Measurements from ENCODE around the gene AGMAT.

The AGMAT gene

DNA sequence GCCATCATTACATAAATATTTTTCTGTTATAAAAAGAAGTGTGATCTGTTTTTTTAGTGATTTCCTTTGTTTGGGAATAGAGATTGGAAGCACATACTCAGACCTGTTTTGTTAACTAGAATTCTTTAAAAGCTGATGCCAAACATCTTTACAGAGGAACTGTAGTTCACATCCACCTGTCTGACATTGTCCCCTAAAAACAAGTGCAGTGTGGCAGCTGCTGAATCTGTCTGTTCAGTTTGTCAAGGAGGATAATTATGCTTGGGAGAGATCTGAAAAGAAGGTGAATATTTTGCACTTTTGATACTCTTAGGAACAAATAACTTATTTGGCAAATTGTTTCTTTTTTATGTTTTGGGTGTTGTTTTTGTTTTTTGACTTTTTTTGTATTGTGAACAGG is 13.6 kb downstream of the AGMAT start:
- no peaks in the 10 kb centered on the region for H3K36me3 ChIP-seq
- no peak for DNase-seq
- no peaks in the 10 kb centered on the region for H3K9me3 ChIP-seq

DNA sequence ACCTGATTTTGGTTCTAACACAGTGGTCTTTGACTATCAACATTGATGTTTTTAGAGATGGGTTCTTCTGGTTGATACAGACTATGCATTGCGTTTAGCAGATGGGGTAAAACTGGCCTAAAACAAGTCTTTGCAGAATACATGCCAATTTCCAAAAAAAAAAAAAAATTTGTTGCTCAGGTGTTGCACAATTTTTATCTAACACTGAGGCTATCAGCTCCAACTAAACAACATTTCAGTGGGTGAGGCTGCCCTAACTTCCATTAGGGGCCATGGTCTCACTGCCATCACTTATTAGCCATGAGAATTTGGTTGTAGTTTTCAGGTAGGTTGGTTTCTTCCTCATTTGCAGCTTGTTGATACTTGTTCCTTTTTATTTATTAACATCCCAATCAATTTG is 14.0 kb downstream of the AGMAT start:
- no peaks in the 10 kb centered on the region for H3K9me3 ChIP-seq
- DNase-seq: no peak
- TF ChIP-seq CTCF (IDR thresholded peaks at IDR 0.05; ENCODE audit: low read depth, low read length): no peak
- no peaks in the 10 kb centered on the region for H3K4me1 ChIP-seq
- no peaks in the 10 kb centered on the region for H3K36me3 ChIP-seq
- H3K4me3 ChIP-seq (ENCODE audit: low read depth, low read length): no peak overlapping the region
- H3K27me3 ChIP-seq: no peaks in the 10 kb centered on the region

More for the DNA sequence above, 13.6 kb downstream of the AGMAT start:
- H3K27me3 ChIP-seq: no peaks in the 10 kb centered on the region
- no peak for TF ChIP-seq CTCF (IDR thresholded peaks at IDR 0.05; ENCODE audit: low read depth, low read length)
- H3K4me3 ChIP-seq (ENCODE audit: low read depth, low read length): no peak overlapping the region
- no peaks in the 10 kb centered on the region for H3K4me1 ChIP-seq

- no peaks in the 10 kb centered on the region for H3K4me1 ChIP-seq
Measured at GRCh38 chr1:15568387-15569073, 16.3 kb downstream of the AGMAT start.

GRCh38 chr1:15559189-15559810 is 25.6 kb downstream of the AGMAT start:
- Histone ChIP-seq H3K9me3 (no peaks in the 10 kb centered on the region), H3K27me3 (no peaks in the 10 kb centered on the region), H3K4me1 (no peaks in the 10 kb centered on the region), H3K36me3 (no peaks in the 10 kb centered on the region; the same call in 1 of the 2 replicates), H3K4me3 (ENCODE audit: low read depth, low read length) (no peak overlapping the region)
- no peak for DNase-seq
- no peak for TF ChIP-seq CTCF (IDR thresholded peaks at IDR 0.05; ENCODE audit: low read depth, low read length)

More at GRCh38 chr1:15568387-15569073, 16.3 kb downstream of the AGMAT start:
- no peak overlapping the region for H3K4me3 ChIP-seq (ENCODE audit: low read depth, low read length)
- no peak for TF ChIP-seq CTCF (IDR thresholded peaks at IDR 0.05; ENCODE audit: low read depth, low read length)
- no peaks in the 10 kb centered on the region for H3K9me3 ChIP-seq
- no peaks in the 10 kb centered on the region; the same call in 1 of the 2 replicates for H3K36me3 ChIP-seq
- H3K27me3 ChIP-seq: no peaks in the 10 kb centered on the region
- no peak for DNase-seq

DNA sequence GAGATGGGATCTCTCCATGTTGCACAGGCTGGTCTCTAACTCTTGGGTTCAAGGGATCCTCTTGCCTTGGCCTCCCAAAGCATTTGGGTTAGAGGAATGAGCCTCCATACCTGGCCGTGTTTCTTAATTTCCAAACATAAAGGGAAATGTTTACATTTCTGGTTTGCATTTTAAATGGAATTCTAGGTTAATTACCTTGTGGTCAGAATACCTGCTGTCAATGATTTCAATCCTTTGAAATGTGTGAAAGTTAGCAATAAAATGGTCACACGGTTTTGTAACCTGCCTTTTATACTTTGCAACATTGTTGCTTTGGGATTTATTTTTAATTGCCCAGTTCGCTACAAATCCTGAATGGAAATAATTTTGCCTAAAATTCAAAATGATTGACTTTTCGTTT is 26.3 kb downstream of the AGMAT start:
- TF ChIP-seq CTCF (IDR thresholded peaks at IDR 0.05; ENCODE audit: low read depth, low read length): no peak
- no peak overlapping the region for H3K4me3 ChIP-seq (ENCODE audit: low read depth, low read length)

GRCh38 chr1:15557594-15557993 is 27.3 kb downstream of the AGMAT start:
- H3K4me3 ChIP-seq (ENCODE audit: low read depth, low read length): no peak overlapping the region
- DNase-seq: no peak
- no peaks in the 10 kb centered on the region for H3K4me1 ChIP-seq
- H3K9me3 ChIP-seq: no peaks in the 10 kb centered on the region
- H3K27me3 ChIP-seq: no peaks in the 10 kb centered on the region
- no peak for TF ChIP-seq CTCF (IDR thresholded peaks at IDR 0.05; ENCODE audit: low read depth, low read length)
- H3K36me3 ChIP-seq: no peaks in the 10 kb centered on the region

More for the DNA sequence above, 26.3 kb downstream of the AGMAT start:
- Histone ChIP-seq H3K9me3 (no peaks in the 10 kb centered on the region), H3K4me1 (no peaks in the 10 kb centered on the region), H3K27me3 (no peaks in the 10 kb centered on the region), H3K36me3 (no peaks in the 10 kb centered on the region)
- no peak for DNase-seq

All from BE2C (cell line).